GM23338 (cell line): ENCODE measurements around the gene PCSK5. TPM values are rescaled to one million over a fixed set of nuclear protein-coding genes. Genes with fewer than 3 reads are reported as not detected.

Source experiments
- ATAC-seq: fragments of 200-7000 bp; cut with Tn5 transposase; 3 replicates; pipeline ENCODE4 v1.9.1; 2020
- DNase-seq: peaks from one replicate; pipeline ENCODE4 v3.0.0-alpha.2; 2015; ENCODE audit warnings: low spot score
- H2AFZ ChIP-seq: fragments of 200-600 bp; sonication (generic); 2 replicates; pipeline ENCODE4 v1.8.0; 2016; ENCODE audit warnings: antibody characterized with exemption, mild to moderate bottlenecking, moderate library complexity
- H3F3A ChIP-seq: fragments of 200-600 bp; sonication (generic); replicated peaks from 2 replicates; pipeline ENCODE4 v1.8.0; 2017; ENCODE audit warnings: antibody characterized with exemption, mixed run types, low read depth
- H3K27ac ChIP-seq: fragments of 200-600 bp; sonication (generic); 2 replicates; pipeline ENCODE4 v1.6.1; 2016; ENCODE audit warnings: low read depth
- H3K27me3 ChIP-seq: fragments of 200-600 bp; sonication (generic); 2 replicates; pipeline ENCODE4 v1.8.0; 2016; ENCODE audit warnings: mild to moderate bottlenecking, mixed run types, moderate library complexity; ENCODE audit not compliant: insufficient read depth
- H3K36me3 ChIP-seq: fragments of 200-600 bp; sonication (generic); 2 replicates; pipeline ENCODE4 v1.8.0; 2016; ENCODE audit warnings: mild to moderate bottlenecking; ENCODE audit not compliant: insufficient read depth
- H3K4me1 ChIP-seq: fragments of 200-600 bp; sonication (generic); 2 replicates; pipeline ENCODE4 v1.8.0; 2016; ENCODE audit warnings: mild to moderate bottlenecking, moderate library complexity; ENCODE audit not compliant: insufficient read depth
- H3K4me2 ChIP-seq: fragments of 200-600 bp; sonication (generic); 2 replicates; pipeline ENCODE4 v1.7.1; 2017; ENCODE audit warnings: mixed run types
- H3K4me3 ChIP-seq: fragments of 200-600 bp; sonication (generic); 2 replicates; pipeline ENCODE4 v1.6.1; 2016; ENCODE audit warnings: mixed run types
- H3K79me2 ChIP-seq: fragments of 200-600 bp; sonication (generic); replicated peaks from 2 replicates; pipeline ENCODE4 v1.8.0; 2017; ENCODE audit warnings: mild to moderate bottlenecking; ENCODE audit not compliant: insufficient read depth
- H3K9me2 ChIP-seq: fragments of 200-600 bp; sonication (generic); 2 replicates; pipeline ENCODE4 v1.8.0; 2017; ENCODE audit not compliant: insufficient read depth
- H4K20me1 ChIP-seq: fragments of 200-600 bp; sonication (generic); replicated peaks from 2 replicates; pipeline ENCODE4 v1.8.0; 2017; ENCODE audit warnings: mild to moderate bottlenecking; ENCODE audit not compliant: insufficient read depth
- H3K27ac Mint-ChIP-seq: 2 replicates; pipeline ENCODE4 v1.8.0; 2020; ENCODE audit warnings: inconsistent platforms, mild to moderate bottlenecking, moderate library complexity, mixed read lengths
- H3K27me3 Mint-ChIP-seq: 3 replicates; pipeline ENCODE4 v1.8.0; 2022; ENCODE audit warnings: low read depth, mild to moderate bottlenecking, moderate library complexity, mixed read lengths, inconsistent platforms; ENCODE audit not compliant: insufficient read depth, poor library complexity
- H3K36me3 Mint-ChIP-seq: 3 replicates; pipeline ENCODE4 v1.8.0; 2021; ENCODE audit warnings: low read depth, mild to moderate bottlenecking, inconsistent platforms, moderate library complexity, mixed read lengths
- H3K4me1 Mint-ChIP-seq: 3 replicates; pipeline ENCODE4 v1.8.0; 2020; ENCODE audit warnings: mild to moderate bottlenecking, inconsistent platforms, mixed read lengths
- H3K4me3 Mint-ChIP-seq: 3 replicates; pipeline ENCODE4 v1.8.0; 2021; ENCODE audit warnings: moderate library complexity, mild to moderate bottlenecking, inconsistent platforms, mixed read lengths
- H3K9me3 Mint-ChIP-seq: 3 replicates; pipeline ENCODE4 v1.8.0; 2020; ENCODE audit warnings: moderate library complexity, mild to moderate bottlenecking, inconsistent platforms, mixed read lengths
- CTCF ChIP-seq, 2 experiments: fragments of 200-600 bp in 1 of 2; sonication (generic) in 1 of 2; conservative IDR thresholded peaks; 2 replicates each; pipeline versions ENCODE4 v1.5.1 to v1.6.1; 2016 to 2017; ENCODE audit warnings: antibody characterized with exemption in 2 of 2, low read depth in 2 of 2, mild to moderate bottlenecking in 2 of 2, moderate library complexity in 1 of 2
- EZH2 ChIP-seq: fragments of 200-600 bp; sonication (generic); IDR thresholded peaks from one replicate; pipeline ENCODE4 v1.8.0; 2017; ENCODE audit warnings: antibody characterized with exemption, mild to moderate bottlenecking, low read depth; ENCODE audit not compliant: unreplicated experiment
- EZH2phosphoT487 ChIP-seq: fragments of 200-600 bp; sonication (generic); IDR thresholded peaks from one replicate; pipeline ENCODE4 v1.8.1; 2018; ENCODE audit warnings: antibody characterized with exemption; ENCODE audit not compliant: unreplicated experiment
- NANOG ChIP-seq: IDR thresholded peaks from 2 replicates; pipeline ENCODE4 v1.6.1; 2016; ENCODE audit warnings: antibody characterized with exemption, borderline replicate concordance
- ZNF114 ChIP-seq: fragments of 250-450 bp; sonication (Bioruptor Pico); IDR thresholded peaks from 2 replicates; pipeline ENCODE4 v1.5.0; 2020; ENCODE audit warnings: mild to moderate bottlenecking, moderate library complexity
- ZNF331 ChIP-seq: fragments of 250-450 bp; sonication (Bioruptor Pico); IDR thresholded peaks from 2 replicates; pipeline ENCODE4 v1.5.0; 2020; ENCODE audit warnings: low read depth, mild to moderate bottlenecking, moderate library complexity
- polyA plus RNA-seq: library from polyadenylated mRNA; unstranded; fragments of >200 nt; fragmentation: Nextera tagmentation; extraction: Ambion mirVana; gene quantifications from 2 replicates; pipeline ENCODE4 v1.2.1, GENCODE V29; 2016
- total RNA-seq: library from RNA; depleted of rRNA; stranded (reverse); fragments of >200 nt; shearing (Covaris generic); gene quantifications from 2 replicates; pipeline ENCODE4 v1.2.3, GENCODE V29; 2014
- TF ChIP-seq, protein P1 (sequence below): IDR thresholded peaks from one replicate; pipeline ENCODE4 v1.6.1; 2018; ENCODE audit warnings: antibody characterized with exemption; ENCODE audit not compliant: unreplicated experiment
- TF ChIP-seq, protein P2 (sequence below): IDR thresholded peaks from 2 replicates; pipeline ENCODE4 v1.6.1; 2016; ENCODE audit warnings: antibody characterized with exemption
- TF ChIP-seq, protein P3 (sequence below): fragments of 250-450 bp; sonication (Bioruptor Pico); IDR thresholded peaks from 2 replicates; pipeline ENCODE4 v1.5.0; 2020; ENCODE audit warnings: mild to moderate bottlenecking, moderate library complexity

PCSK5 gene
- total and polyA plus RNA-seq, 2 experiments from 2014 or later = 12.3 to 34.8 TPM

DNA sequence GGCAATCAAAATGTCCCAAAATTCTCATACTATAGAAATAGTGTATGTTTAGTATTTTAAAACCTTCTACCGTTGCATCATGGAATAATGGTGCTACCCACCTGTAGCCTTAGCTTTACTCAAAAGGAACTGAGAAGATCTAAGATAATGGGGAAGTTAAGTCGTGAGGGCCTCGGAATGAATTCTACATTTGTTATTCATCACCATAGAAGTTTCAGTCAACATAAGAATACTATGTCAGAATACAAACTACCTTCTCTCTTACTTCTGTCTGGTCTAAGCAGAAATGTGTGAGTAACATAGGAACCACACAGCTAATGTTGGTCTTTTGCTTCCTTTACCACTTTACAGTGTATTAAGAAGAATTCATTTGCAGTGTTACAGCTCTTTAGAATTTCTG is 460.5 kb downstream of the PCSK5 start (continued):
- TF ChIP-seq EZH2phosphoT487 (no peak), CTCF (conservative IDR thresholded peaks at IDR 0.05; ENCODE audit: low read depth in 2 of 2) (no peak)

GRCh38 chr9:76352026-76352620 is 461.6 kb downstream of the PCSK5 start:
- H3K27ac ChIP-seq = no peak overlapping the region
- H3K27me3 Mint-ChIP-seq = peaks cover 2% of the 10 kb centered on the region
- DNase-seq (no peak), ATAC-seq (no peak)
- no peaks in the 10 kb centered on the region for H3K79me2 ChIP-seq
- H3K27ac Mint-ChIP-seq = no peak overlapping the region
- no peaks in the 10 kb centered on the region for H3K36me3 Mint-ChIP-seq
- no peaks in the 10 kb centered on the region for H3K27me3 ChIP-seq
- H3K4me1 Mint-ChIP-seq = no peaks in the 10 kb centered on the region
- H3K4me3 Mint-ChIP-seq = no peak overlapping the region
- H3K36me3 ChIP-seq = no peaks in the 10 kb centered on the region
- 0 out of 3 replicates have a peak, but pooled peaks cover 2% of the 10 kb centered on the region for H3K9me3 Mint-ChIP-seq
- H3K4me1 ChIP-seq = no peaks in the 10 kb centered on the region
- H3K9me2 ChIP-seq = no peaks in the 10 kb centered on the region
- H2AFZ ChIP-seq = no peak overlapping the region
- H3F3A ChIP-seq = no peaks in the 10 kb centered on the region
- no peaks in the 10 kb centered on the region for H4K20me1 ChIP-seq
- no peak overlapping the region for H3K4me2 ChIP-seq
- H3K4me3 ChIP-seq = no peak overlapping the region
- TF ChIP-seq ZNF114 (CRISPR knock-in tag) (no peak), CTCF (conservative IDR thresholded peaks at IDR 0.05; ENCODE audit: low read depth in 2 of 2) (no peak), EZH2 (no peak), ZNF331 (CRISPR knock-in tag) (no peak), NANOG (no peak)
- TF ChIP-seq, protein P1, sequence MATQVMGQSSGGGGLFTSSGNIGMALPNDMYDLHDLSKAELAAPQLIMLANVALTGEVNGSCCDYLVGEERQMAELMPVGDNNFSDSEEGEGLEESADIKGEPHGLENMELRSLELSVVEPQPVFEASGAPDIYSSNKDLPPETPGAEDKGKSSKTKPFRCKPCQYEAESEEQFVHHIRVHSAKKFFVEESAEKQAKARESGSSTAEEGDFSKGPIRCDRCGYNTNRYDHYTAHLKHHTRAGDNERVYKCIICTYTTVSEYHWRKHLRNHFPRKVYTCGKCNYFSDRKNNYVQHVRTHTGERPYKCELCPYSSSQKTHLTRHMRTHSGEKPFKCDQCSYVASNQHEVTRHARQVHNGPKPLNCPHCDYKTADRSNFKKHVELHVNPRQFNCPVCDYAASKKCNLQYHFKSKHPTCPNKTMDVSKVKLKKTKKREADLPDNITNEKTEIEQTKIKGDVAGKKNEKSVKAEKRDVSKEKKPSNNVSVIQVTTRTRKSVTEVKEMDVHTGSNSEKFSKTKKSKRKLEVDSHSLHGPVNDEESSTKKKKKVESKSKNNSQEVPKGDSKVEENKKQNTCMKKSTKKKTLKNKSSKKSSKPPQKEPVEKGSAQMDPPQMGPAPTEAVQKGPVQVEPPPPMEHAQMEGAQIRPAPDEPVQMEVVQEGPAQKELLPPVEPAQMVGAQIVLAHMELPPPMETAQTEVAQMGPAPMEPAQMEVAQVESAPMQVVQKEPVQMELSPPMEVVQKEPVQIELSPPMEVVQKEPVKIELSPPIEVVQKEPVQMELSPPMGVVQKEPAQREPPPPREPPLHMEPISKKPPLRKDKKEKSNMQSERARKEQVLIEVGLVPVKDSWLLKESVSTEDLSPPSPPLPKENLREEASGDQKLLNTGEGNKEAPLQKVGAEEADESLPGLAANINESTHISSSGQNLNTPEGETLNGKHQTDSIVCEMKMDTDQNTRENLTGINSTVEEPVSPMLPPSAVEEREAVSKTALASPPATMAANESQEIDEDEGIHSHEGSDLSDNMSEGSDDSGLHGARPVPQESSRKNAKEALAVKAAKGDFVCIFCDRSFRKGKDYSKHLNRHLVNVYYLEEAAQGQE = no peak
- TF ChIP-seq, protein P2, sequence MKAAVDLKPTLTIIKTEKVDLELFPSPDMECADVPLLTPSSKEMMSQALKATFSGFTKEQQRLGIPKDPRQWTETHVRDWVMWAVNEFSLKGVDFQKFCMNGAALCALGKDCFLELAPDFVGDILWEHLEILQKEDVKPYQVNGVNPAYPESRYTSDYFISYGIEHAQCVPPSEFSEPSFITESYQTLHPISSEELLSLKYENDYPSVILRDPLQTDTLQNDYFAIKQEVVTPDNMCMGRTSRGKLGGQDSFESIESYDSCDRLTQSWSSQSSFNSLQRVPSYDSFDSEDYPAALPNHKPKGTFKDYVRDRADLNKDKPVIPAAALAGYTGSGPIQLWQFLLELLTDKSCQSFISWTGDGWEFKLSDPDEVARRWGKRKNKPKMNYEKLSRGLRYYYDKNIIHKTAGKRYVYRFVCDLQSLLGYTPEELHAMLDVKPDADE = no peak
- TF ChIP-seq, protein P3, sequence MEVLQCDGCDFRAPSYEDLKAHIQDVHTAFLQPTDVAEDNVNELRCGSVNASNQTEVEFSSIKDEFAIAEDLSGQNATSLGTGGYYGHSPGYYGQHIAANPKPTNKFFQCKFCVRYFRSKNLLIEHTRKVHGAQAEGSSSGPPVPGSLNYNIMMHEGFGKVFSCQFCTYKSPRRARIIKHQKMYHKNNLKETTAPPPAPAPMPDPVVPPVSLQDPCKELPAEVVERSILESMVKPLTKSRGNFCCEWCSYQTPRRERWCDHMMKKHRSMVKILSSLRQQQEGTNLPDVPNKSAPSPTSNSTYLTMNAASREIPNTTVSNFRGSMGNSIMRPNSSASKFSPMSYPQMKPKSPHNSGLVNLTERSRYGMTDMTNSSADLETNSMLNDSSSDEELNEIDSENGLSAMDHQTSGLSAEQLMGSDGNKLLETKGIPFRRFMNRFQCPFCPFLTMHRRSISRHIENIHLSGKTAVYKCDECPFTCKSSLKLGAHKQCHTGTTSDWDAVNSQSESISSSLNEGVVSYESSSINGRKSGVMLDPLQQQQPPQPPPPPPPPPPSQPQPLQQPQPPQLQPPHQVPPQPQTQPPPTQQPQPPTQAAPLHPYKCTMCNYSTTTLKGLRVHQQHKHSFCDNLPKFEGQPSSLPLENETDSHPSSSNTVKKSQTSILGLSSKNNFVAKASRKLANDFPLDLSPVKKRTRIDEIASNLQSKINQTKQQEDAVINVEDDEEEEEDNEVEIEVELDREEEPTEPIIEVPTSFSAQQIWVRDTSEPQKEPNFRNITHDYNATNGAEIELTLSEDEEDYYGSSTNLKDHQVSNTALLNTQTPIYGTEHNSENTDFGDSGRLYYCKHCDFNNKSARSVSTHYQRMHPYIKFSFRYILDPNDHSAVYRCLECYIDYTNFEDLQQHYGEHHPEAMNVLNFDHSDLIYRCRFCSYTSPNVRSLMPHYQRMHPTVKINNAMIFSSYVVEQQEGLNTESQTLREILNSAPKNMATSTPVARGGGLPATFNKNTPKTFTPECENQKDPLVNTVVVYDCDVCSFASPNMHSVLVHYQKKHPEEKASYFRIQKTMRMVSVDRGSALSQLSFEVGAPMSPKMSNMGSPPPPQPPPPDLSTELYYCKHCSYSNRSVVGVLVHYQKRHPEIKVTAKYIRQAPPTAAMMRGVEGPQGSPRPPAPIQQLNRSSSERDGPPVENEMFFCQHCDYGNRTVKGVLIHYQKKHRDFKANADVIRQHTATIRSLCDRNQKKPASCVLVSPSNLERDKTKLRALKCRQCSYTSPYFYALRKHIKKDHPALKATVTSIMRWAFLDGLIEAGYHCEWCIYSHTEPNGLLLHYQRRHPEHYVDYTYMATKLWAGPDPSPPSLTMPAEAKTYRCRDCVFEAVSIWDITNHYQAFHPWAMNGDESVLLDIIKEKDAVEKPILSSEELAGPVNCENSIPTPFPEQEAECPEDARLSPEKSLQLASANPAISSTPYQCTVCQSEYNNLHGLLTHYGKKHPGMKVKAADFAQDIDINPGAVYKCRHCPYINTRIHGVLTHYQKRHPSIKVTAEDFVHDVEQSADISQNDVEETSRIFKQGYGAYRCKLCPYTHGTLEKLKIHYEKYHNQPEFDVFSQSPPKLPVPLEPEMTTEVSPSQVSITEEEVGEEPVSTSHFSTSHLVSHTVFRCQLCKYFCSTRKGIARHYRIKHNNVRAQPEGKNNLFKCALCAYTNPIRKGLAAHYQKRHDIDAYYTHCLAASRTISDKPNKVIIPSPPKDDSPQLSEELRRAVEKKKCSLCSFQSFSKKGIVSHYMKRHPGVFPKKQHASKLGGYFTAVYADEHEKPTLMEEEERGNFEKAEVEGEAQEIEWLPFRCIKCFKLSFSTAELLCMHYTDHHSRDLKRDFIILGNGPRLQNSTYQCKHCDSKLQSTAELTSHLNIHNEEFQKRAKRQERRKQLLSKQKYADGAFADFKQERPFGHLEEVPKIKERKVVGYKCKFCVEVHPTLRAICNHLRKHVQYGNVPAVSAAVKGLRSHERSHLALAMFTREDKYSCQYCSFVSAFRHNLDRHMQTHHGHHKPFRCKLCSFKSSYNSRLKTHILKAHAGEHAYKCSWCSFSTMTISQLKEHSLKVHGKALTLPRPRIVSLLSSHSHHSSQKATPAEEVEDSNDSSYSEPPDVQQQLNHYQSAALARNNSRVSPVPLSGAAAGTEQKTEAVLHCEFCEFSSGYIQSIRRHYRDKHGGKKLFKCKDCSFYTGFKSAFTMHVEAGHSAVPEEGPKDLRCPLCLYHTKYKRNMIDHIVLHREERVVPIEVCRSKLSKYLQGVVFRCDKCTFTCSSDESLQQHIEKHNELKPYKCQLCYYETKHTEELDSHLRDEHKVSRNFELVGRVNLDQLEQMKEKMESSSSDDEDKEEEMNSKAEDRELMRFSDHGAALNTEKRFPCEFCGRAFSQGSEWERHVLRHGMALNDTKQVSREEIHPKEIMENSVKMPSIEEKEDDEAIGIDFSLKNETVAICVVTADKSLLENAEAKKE (CRISPR knock-in tag) = no peak
